ENCODE data around the gene NPC1L1.

NPC1L1 gene

GRCh38 chr7:44470628-44471245 lies 70.4 kb downstream of the NPC1L1 start:
- no peak for DNase-seq

GRCh38 chr7:44470135-44470479 lies 71.0 kb downstream of the NPC1L1 start:
- no peak for DNase-seq

GRCh38 chr7:44469461-44470134 lies 71.5 kb downstream of the NPC1L1 start:
- DNase-seq = no peak

GRCh38 chr7:44467217-44467548 lies 73.9 kb downstream of the NPC1L1 start:
- DNase-seq = no peak

- no peak for DNase-seq
Measured at GRCh38 chr7:44466300-44467216, 74.6 kb downstream of the NPC1L1 start.

GRCh38 chr7:44465490-44465889 lies 75.6 kb downstream of the NPC1L1 start:
- DNase-seq = no peak

GRCh38 chr7:44463169-44463808 lies 77.8 kb downstream of the NPC1L1 start:
- DNase-seq = no peak

All from CD4-positive, alpha-beta T cell treated with Interleukin-17A for 1 hour (primary cell).